ENCODE measurements around the gene APBB2.

Gene APBB2

DNA sequence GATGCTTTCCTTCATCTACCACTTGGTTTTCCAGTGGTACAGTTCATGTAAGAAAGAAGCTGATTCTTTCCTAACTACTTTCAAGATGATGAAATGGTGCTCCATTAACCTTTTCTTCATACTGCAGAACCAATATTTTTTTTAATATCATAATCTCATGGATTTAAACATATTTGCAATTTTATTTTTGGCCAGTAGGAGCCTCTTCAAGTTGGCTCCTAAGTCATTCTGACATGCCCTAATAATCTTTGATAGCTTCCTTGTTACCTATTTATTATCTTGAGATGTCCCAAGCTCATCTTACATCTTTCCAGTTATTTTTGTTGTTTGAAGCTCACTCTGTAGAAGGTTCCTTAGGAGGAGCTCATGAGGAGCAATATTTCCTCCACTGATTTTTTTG is 170.2 kb downstream of the APBB2 start:
- Histone ChIP-seq H3K36me3 (ENCODE audit: control insufficient read depth, insufficient read depth, low read length) (no peaks in the 10 kb centered on the region), H3K27me3 (ENCODE audit: control insufficient read depth, insufficient read depth, low read length) (no peaks in the 10 kb centered on the region), H3K9ac (ENCODE audit: low read depth, low read length) (no peak overlapping the region), H3K4me3 (ENCODE audit: low read depth, low read length) (no peak overlapping the region), H3K4me1 (ENCODE audit: control insufficient read depth, insufficient read depth, low read length) (no peaks in the 10 kb centered on the region), H3K9me3 (ENCODE audit: control insufficient read depth, insufficient read depth, low read length) (no peaks in the 10 kb centered on the region)

DNA sequence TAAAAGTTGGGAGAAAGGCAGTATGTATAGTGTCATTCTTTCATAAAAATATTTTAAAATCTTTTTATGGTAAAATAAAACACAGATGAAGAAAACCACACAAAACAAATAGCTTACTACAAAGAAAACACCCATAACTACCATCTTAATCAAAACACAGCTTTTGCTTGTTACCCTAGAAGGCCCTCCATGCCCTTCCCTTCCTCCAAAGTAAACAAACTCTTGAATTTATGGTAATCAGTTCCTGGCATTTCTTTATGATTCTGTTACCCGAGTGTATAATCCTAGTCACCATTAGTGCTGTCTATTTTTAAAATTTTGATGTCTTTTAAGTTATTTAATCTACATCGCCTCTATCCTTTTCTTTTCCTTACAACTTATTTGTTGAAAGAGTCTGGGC is 170.9 kb downstream of the APBB2 start:
- no peak overlapping the region for H3K4me3 ChIP-seq (ENCODE audit: low read depth, low read length)
- no peak overlapping the region for H3K9ac ChIP-seq (ENCODE audit: low read depth, low read length)
- H3K36me3 ChIP-seq (ENCODE audit: control insufficient read depth, insufficient read depth, low read length), result no peaks in the 10 kb centered on the region
- H3K27me3 ChIP-seq (ENCODE audit: control insufficient read depth, insufficient read depth, low read length), result no peaks in the 10 kb centered on the region
- H3K4me1 ChIP-seq (ENCODE audit: control insufficient read depth, insufficient read depth, low read length), result no peaks in the 10 kb centered on the region
- no peaks in the 10 kb centered on the region for H3K9me3 ChIP-seq (ENCODE audit: control insufficient read depth, insufficient read depth, low read length)

DNA sequence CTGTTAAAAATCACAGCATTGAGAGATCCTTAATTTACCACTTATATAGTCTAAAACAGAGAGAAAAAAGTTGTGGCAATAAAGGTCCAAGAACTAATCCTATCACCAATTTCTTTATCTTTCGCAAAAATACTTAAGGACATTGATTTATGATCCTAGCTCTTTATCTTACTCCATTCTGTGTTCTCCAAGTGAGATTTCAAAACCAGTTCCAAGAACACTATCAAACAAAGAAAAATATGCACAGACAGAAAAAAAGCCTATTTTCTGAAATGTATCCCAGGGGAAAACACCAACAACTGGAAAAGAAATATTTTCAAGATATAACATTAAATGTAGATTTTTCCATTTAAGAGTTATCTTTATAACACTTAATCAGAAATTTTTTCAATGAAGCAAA is 172.8 kb downstream of the APBB2 start:
- Histone ChIP-seq H3K9ac (ENCODE audit: low read depth, low read length) (no peak overlapping the region), H3K9me3 (ENCODE audit: control insufficient read depth, insufficient read depth, low read length) (no peaks in the 10 kb centered on the region), H3K27me3 (ENCODE audit: control insufficient read depth, insufficient read depth, low read length) (no peaks in the 10 kb centered on the region), H3K4me1 (ENCODE audit: control insufficient read depth, insufficient read depth, low read length) (no peaks in the 10 kb centered on the region), H3K4me3 (ENCODE audit: low read depth, low read length) (no peak overlapping the region), H3K36me3 (ENCODE audit: control insufficient read depth, insufficient read depth, low read length) (no peaks in the 10 kb centered on the region)

GRCh38 chr4:41039317-41039716 is 175.0 kb downstream of the APBB2 start:
- Histone ChIP-seq H3K27me3 (ENCODE audit: control insufficient read depth, insufficient read depth, low read length) (no peaks in the 10 kb centered on the region), H3K9me3 (ENCODE audit: control insufficient read depth, insufficient read depth, low read length) (no peaks in the 10 kb centered on the region), H3K4me1 (ENCODE audit: control insufficient read depth, insufficient read depth, low read length) (no peaks in the 10 kb centered on the region), H3K36me3 (ENCODE audit: control insufficient read depth, insufficient read depth, low read length) (no peaks in the 10 kb centered on the region), H3K4me3 (ENCODE audit: low read depth, low read length) (no peak overlapping the region), H3K9ac (ENCODE audit: low read depth, low read length) (no peak overlapping the region)

DNA sequence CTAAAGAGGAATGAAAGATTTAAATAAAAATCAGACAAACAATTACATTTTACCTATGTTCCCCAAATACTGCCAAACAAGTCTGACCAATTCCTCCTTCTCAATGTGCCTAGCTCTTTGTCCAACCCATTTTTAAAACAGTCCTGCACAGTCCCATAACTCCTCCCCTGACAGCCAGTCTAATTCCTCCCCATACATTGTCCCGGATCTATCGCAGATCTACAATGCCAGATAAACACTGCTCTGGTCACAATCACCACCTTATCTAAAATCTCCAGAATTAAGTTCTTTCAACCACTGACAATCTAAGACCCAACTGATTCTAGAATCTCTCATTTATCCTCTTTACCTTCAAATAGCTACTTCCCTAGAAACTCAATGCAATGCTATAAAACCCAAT is 176.0 kb downstream of the APBB2 start:
- no peaks in the 10 kb centered on the region for H3K9me3 ChIP-seq (ENCODE audit: control insufficient read depth, insufficient read depth, low read length)
- H3K27me3 ChIP-seq (ENCODE audit: control insufficient read depth, insufficient read depth, low read length), result no peaks in the 10 kb centered on the region
- no peaks in the 10 kb centered on the region for H3K36me3 ChIP-seq (ENCODE audit: control insufficient read depth, insufficient read depth, low read length)
- no peaks in the 10 kb centered on the region for H3K4me1 ChIP-seq (ENCODE audit: control insufficient read depth, insufficient read depth, low read length)
- no peak overlapping the region for H3K9ac ChIP-seq (ENCODE audit: low read depth, low read length)
- no peak overlapping the region for H3K4me3 ChIP-seq (ENCODE audit: low read depth, low read length)

DNA sequence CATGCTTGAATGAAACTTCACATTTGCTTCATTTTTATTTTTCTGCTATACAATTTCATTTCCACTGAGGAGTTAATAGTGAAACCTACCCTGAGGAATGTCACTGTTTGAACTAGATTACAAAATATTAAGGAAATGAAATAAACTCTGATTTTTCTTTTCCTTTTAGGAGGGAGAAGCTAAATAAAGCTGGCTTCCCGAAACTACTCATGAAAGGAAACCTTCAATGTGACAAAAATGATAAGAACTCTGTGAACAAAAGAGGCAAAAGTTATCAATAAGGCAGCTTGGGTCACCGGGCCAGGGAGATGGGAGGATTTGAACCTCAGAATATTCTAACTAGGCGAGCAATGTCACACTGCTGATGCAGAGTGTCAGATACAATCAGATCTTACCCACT is 185.2 kb downstream of the APBB2 start:
- no peak overlapping the region for H3K9ac ChIP-seq (ENCODE audit: low read depth, low read length)
- no peaks in the 10 kb centered on the region for H3K27me3 ChIP-seq (ENCODE audit: control insufficient read depth, insufficient read depth, low read length)
- H3K36me3 ChIP-seq (ENCODE audit: control insufficient read depth, insufficient read depth, low read length), result no peaks in the 10 kb centered on the region
- peaks cover 4% of the 10 kb centered on the region for H3K9me3 ChIP-seq (ENCODE audit: control insufficient read depth, insufficient read depth, low read length)
- H3K4me3 ChIP-seq (ENCODE audit: low read depth, low read length), result no peak overlapping the region
- H3K4me1 ChIP-seq (ENCODE audit: control insufficient read depth, insufficient read depth, low read length), result no peaks in the 10 kb centered on the region

DNA sequence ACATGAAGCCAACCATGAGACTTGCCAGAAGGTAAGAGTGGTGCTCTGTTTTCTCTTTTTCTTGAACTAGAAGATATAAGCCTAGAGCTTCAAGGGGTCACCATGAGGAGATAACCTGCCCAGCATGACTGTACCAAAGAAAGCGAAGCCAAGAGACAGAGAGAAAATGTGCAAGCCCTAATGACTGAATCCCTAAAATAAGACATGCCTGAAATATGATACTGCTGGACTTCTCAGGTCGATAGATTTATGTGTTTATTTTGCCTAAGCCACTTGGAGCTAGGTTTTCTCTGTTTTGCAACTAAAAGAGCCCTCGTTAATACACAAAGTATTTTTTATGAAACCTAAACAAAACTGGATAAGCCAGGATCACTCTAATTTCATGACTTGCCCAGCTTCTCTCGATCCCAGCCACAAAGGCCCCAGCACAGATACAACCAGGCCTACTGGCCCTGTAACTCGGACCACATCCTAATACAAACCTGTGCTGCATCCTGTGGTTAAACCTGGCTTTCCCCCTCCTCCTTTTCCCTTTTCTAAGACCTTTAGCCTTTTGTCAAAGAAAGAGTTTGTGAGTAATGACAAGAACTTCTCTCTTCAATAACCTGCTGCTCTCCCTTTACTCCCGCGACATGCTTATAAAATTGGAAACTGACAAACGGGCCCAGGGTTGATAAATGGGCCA is 185.8 kb downstream of the APBB2 start:
- Histone ChIP-seq H3K36me3 (ENCODE audit: control insufficient read depth, insufficient read depth, low read length) (no peaks in the 10 kb centered on the region), H3K27me3 (ENCODE audit: control insufficient read depth, insufficient read depth, low read length) (no peaks in the 10 kb centered on the region), H3K4me1 (ENCODE audit: control insufficient read depth, insufficient read depth, low read length) (no peaks in the 10 kb centered on the region), H3K9ac (ENCODE audit: low read depth, low read length) (no peak overlapping the region), H3K9me3 (ENCODE audit: control insufficient read depth, insufficient read depth, low read length) (peaks cover 4% of the 10 kb centered on the region), H3K4me3 (ENCODE audit: low read depth, low read length) (no peak overlapping the region)

DNA sequence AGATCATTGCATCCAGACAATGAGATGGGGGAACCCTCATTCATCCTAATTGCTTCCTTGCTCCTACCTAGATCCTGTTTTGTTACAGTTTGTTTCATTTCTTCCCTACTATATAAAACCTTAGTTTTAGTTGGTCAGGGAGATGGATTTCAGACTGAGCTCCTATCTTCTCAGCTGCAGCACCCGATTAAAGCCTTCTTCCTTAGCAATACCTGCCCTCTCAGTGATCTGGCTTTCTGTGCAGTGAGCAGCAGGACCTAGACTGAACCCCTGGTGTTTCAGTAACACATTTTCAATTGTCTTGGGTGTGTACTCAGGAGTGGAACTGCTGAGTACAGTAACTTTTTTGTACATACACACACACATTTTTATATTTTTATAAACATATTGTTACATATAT is 187.4 kb downstream of the APBB2 start:
- Histone ChIP-seq H3K9ac (ENCODE audit: low read depth, low read length) (no peak overlapping the region), H3K27me3 (ENCODE audit: control insufficient read depth, insufficient read depth, low read length) (no peaks in the 10 kb centered on the region), H3K9me3 (ENCODE audit: control insufficient read depth, insufficient read depth, low read length) (peaks cover 4% of the 10 kb centered on the region), H3K36me3 (ENCODE audit: control insufficient read depth, insufficient read depth, low read length) (no peaks in the 10 kb centered on the region), H3K4me1 (ENCODE audit: control insufficient read depth, insufficient read depth, low read length) (no peaks in the 10 kb centered on the region), H3K4me3 (ENCODE audit: low read depth, low read length) (no peak overlapping the region)

- H3K36me3 ChIP-seq (ENCODE audit: control insufficient read depth, insufficient read depth, low read length), result no peaks in the 10 kb centered on the region
- peaks cover 4% of the 10 kb centered on the region for H3K9me3 ChIP-seq (ENCODE audit: control insufficient read depth, insufficient read depth, low read length)
- H3K4me3 ChIP-seq (ENCODE audit: low read depth, low read length), result no peak overlapping the region
- no peaks in the 10 kb centered on the region for H3K27me3 ChIP-seq (ENCODE audit: control insufficient read depth, insufficient read depth, low read length)
- H3K9ac ChIP-seq (ENCODE audit: low read depth, low read length), result no peak overlapping the region
- no peaks in the 10 kb centered on the region for H3K4me1 ChIP-seq (ENCODE audit: control insufficient read depth, insufficient read depth, low read length)
Measured at GRCh38 chr4:41025824-41026223, 188.5 kb downstream of the APBB2 start.

GRCh38 chr4:41024556-41025491 is 189.5 kb downstream of the APBB2 start:
- Histone ChIP-seq H3K36me3 (ENCODE audit: control insufficient read depth, insufficient read depth, low read length) (no peaks in the 10 kb centered on the region), H3K9ac (ENCODE audit: low read depth, low read length) (no peak overlapping the region), H3K27me3 (ENCODE audit: control insufficient read depth, insufficient read depth, low read length) (no peaks in the 10 kb centered on the region), H3K4me3 (ENCODE audit: low read depth, low read length) (no peak overlapping the region), H3K4me1 (ENCODE audit: control insufficient read depth, insufficient read depth, low read length) (no peaks in the 10 kb centered on the region), H3K9me3 (ENCODE audit: control insufficient read depth, insufficient read depth, low read length) (peaks cover 4% of the 10 kb centered on the region)

GRCh38 chr4:41022116-41022515 is 192.2 kb downstream of the APBB2 start:
- H3K4me3 ChIP-seq (ENCODE audit: low read depth, low read length), result no peak overlapping the region
- H3K27me3 ChIP-seq (ENCODE audit: control insufficient read depth, insufficient read depth, low read length), result no peaks in the 10 kb centered on the region
- no peak overlapping the region for H3K9ac ChIP-seq (ENCODE audit: low read depth, low read length)
- H3K4me1 ChIP-seq (ENCODE audit: control insufficient read depth, insufficient read depth, low read length), result no peaks in the 10 kb centered on the region
- H3K9me3 ChIP-seq (ENCODE audit: control insufficient read depth, insufficient read depth, low read length), result no peaks in the 10 kb centered on the region
- H3K36me3 ChIP-seq (ENCODE audit: control insufficient read depth, insufficient read depth, low read length), result no peaks in the 10 kb centered on the region
